Measurements from ENCODE around the gene CLPTM1.
A peak's percentile ranks its signal among the peaks of the same experiment; 100 is the strongest.
"Not testable (repeated sequence)": the region's sequence is repeated elsewhere in the genome, so short reads cannot be mapped to it uniquely, and the experiment has no call there.

Gene CLPTM1

DNA sequence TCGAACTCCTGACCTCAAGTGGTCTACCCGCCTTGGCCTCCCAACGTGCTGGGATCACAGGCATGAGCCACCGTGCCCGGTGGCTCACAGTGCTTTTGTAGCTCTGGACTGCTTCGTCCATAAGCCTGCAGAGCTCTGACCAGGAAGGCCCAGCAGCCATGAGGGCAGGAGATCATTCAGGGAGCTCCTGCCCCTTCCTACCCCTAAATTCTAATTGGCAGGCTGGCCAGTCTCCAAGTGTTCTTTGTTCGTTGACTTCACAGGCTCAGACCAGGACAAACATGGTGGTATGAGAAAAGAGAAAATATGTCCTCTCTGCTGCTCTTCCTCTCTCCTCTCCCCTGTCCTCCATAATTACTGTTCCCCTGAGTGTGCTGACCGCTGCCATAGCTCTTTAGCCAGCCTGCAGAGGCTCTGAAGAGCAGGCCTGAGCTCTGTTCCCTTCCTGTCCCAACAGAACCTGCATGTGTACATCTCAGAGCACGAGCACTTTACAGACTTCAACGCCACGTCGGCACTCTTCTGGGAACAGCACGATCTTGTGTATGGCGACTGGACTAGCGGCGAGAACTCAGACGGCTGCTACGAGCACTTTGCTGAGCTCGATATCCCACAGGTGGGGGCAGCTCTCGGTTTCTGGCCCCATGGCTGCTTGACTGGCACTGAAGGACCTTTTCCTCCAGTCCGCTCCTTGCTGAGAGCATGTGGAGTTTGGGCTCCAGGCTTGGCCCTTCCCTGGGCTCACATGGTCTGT is 19.0 kb downstream of the CLPTM1 start:
- DNase-seq (ENCODE audit: extremely low read depth in 1 of 2, low read depth in 1 of 2), result no peak

GRCh38 chr19:44974857-44975256 is 19.7 kb downstream of the CLPTM1 start:
- DNase-seq (ENCODE audit: extremely low read depth in 1 of 2, low read depth in 1 of 2), result no peak

DNA sequence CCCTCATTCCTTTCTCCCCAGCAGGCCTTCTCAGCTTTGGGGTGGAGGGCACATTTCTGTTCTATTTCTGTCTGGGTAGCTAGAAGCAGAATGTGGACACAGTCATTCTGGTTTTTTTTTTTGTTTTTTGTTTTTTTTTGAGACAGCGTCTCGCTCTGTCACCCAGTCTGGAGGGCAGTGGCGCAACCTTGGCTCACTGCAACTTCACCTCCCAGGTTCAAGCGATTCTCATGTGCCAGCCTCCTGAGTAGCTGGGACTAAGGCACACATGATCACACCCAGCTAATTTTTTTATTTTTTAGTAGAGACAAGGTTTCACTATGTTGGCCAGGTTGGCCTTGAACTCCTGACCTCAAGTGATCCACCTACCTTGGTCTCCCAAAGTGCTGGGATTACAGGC is 20.3 kb downstream of the CLPTM1 start:
- DNase-seq (ENCODE audit: extremely low read depth in 1 of 2, low read depth in 1 of 2), result no peak

DNA sequence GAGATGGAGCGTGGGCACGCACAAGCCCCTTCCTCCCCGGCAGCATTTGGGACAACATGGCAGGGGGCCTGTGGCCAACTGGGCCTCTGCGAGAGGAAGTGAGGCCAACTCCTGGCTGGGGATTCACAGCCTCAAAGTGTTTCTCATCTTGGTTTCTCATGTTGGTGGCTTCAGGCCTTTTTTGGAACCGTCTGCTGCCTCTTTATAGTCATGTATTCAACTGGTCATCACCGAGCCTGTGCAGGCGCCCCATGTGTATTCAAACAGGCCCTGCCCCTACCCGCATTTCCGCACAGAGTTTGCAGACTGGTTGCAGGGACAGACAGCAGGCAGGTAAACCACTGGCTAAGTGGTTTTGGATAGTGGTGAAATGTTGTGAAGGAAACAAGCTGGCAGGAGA is 28.8 kb downstream of the CLPTM1 start:
- no peak for DNase-seq (ENCODE audit: extremely low read depth in 1 of 2, low read depth in 1 of 2)

DNA sequence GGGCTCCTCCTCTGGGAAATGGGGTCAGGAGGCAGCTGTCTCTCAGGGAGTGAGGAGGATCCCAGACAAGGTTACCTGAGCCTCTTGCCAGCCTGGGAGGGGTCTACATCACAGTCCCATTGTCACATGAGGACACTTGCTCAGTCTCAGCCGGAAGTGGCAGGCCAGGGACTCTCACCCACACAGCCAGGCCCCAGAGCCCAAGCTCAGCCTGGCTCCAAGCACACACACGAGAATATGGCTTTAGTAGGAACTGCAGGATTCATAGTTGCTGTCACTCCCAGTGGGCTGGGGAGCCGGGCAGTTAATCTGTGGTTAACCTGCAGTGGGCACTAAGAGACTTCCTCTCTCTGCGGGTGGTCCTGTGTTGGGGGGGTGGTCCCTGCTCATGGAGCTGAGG is 30.3 kb downstream of the CLPTM1 start:
- DNase-seq (ENCODE audit: extremely low read depth in 1 of 2, low read depth in 1 of 2), result no peak

DNA sequence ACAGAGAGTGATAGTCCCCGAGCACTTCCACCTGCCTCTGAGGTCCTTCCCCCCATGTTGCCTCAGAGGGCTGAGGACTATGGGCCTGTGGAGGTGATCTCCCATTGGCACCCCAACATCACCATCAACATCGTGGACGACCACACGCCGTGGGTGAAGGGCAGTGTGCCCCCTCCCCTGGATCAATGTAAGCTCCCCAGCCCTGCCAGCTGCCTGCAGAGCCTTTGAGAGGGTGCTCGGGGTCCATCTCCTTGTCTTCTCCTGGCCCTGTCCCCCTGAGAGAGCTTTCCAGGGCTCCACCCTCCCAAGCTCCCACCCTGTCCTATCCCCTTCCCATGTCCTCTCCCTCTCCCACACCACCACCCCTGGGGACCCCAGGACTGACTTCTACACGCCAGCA is 31.2 kb downstream of the CLPTM1 start:
- no peak for DNase-seq (ENCODE audit: extremely low read depth in 1 of 2, low read depth in 1 of 2)

GRCh38 chr19:44987148-44987675 is 32.0 kb downstream of the CLPTM1 start:
- DNase-seq (ENCODE audit: extremely low read depth in 1 of 2, low read depth in 1 of 2), result no peak

GRCh38 chr19:44988273-44988672 is 33.1 kb downstream of the CLPTM1 start:
- DNase-seq (ENCODE audit: extremely low read depth in 1 of 2, low read depth in 1 of 2), result no peak

DNA sequence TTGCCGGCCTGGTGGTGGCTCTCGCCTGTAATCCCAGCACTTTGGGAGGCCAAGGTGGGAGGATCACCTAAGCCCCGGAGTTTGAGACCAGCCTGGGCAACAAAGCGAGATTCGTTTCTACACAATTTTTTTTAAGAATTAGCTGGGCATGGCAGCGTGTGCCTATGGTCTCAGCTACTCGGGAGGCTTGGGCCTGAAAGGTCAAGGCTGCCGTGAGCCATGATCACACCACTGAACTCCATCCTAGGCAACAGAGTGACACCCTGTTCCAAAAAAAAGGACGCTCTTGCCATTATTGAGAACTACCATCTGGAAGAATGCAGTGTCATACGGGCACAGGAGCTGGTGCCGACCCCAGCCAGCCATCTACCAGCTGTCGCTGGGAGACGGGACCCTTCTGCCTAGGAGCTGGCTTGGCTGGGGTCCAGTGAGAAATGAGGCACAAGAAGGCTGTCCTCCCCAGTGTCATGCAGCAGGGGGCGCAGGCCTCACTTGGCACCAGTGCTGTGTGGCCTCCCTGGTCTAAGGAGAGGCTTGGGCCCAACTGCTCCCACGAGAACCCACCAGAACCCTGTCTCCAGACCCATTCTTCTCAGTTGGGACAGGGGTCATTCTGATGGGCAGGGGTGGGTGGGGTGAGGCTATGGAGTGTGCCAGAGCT is 33.8 kb downstream of the CLPTM1 start:
- peak; percentile 16 to 25 for DNase-seq (ENCODE audit: extremely low read depth in 1 of 2, low read depth in 1 of 2)

GRCh38 chr19:44990459-44990858 is 35.3 kb downstream of the CLPTM1 start:
- no peak for DNase-seq (ENCODE audit: extremely low read depth in 1 of 2, low read depth in 1 of 2)

- no peak for DNase-seq (ENCODE audit: extremely low read depth in 1 of 2, low read depth in 1 of 2)
Measured at GRCh38 chr19:44990966-44991365, 35.8 kb downstream of the CLPTM1 start.

- DNase-seq (ENCODE audit: extremely low read depth in 1 of 2, low read depth in 1 of 2), result no peak
Measured at GRCh38 chr19:44992336-44993163, 37.4 kb downstream of the CLPTM1 start.

GRCh38 chr19:44993526-44993925 is 38.3 kb downstream of the CLPTM1 start:
- DNase-seq (ENCODE audit: extremely low read depth in 1 of 2, low read depth in 1 of 2), result no peak

GRCh38 chr19:44993926-44994537 is 38.9 kb downstream of the CLPTM1 start:
- DNase-seq (ENCODE audit: extremely low read depth in 1 of 2, low read depth in 1 of 2), result no peak

- no peak for DNase-seq (ENCODE audit: extremely low read depth in 1 of 2, low read depth in 1 of 2)
Measured at GRCh38 chr19:44998025-44998424, 42.8 kb downstream of the CLPTM1 start.

- DNase-seq (ENCODE audit: extremely low read depth in 1 of 2, low read depth in 1 of 2), result not testable (repeated sequence)
Measured at GRCh38 chr19:44999131-44999925, 44.1 kb downstream of the CLPTM1 start.

- DNase-seq (ENCODE audit: extremely low read depth in 1 of 2, low read depth in 1 of 2), result not testable (repeated sequence)
Measured at GRCh38 chr19:45000665-45001064, 45.5 kb downstream of the CLPTM1 start.

- DNase-seq (ENCODE audit: extremely low read depth in 1 of 2, low read depth in 1 of 2), result peak; percentile 87 to 89
Measured at GRCh38 chr19:45001087-45001739, 46.0 kb downstream of the CLPTM1 start, which contains the start of gene RELB. TSS of gene RELB (plus strand) at chr19:45001464. CDS start at chr19:45001580, 116 bp downstream.

GRCh38 chr19:45003485-45003884 is 48.3 kb downstream of the CLPTM1 start:
- no peak for DNase-seq (ENCODE audit: extremely low read depth in 1 of 2, low read depth in 1 of 2)
